ENCODE results near the gene ASTN2. TPM values are rescaled to one million over a fixed set of nuclear protein-coding genes. Genes with fewer than 3 reads are reported as not detected.

The ASTN2 gene
- total RNA-seq, 4 donors from 2014 or later = 4.0 to 7.0 (median 4.9) TPM

DNA sequence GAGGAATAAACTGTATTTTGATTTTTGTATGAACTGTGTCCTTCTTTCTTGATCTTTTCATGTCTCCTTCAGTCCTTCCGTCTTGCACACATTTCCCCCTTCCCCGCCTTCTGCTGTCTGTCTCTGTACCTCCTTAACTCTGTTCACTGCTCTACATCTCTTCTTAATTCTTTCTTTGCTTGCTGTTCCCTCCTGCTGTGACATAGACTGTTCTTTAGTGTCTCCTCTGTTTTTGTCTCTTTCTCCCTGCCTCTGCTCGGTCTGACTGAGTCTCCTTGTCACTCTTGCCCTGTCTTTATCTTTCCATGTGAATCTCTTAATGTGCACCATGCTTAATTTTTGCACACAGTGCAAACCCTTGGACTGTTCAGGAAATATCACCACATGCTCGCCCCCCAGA is 614.8 kb downstream of the ASTN2 start:
- Histone ChIP-seq H3K36me3 (no peaks in the 10 kb centered on the region), H3K4me1 (no peaks in the 10 kb centered on the region), H3K9me3 (no peaks in the 10 kb centered on the region), H3K27ac (no peak overlapping the region), H3K4me3 (no peak overlapping the region), H3K27me3 (peaks cover 8% of the 10 kb centered on the region)
- 74 to 91% methylated on average over 2 to 3 of the region's 4 CpGs for WGBS, 2 donors (ENCODE audit: low coverage in 1 of 2)
- ATAC-seq = no peak
- TF ChIP-seq CTCF (IDR thresholded peaks at IDR 0.05) (no peak), POLR2A (IDR thresholded peaks at IDR 0.05) (no peak), POLR2AphosphoS5 (IDR thresholded peaks at IDR 0.05) (no peak)

GRCh38 chr9:116798521-116798920 is 616.3 kb downstream of the ASTN2 start:
- Histone ChIP-seq H3K9me3 (no peaks in the 10 kb centered on the region), H3K4me3 (no peak overlapping the region), H3K36me3 (no peaks in the 10 kb centered on the region), H3K4me1 (no peaks in the 10 kb centered on the region), H3K27ac (no peak overlapping the region), H3K27me3 (peaks cover 8% of the 10 kb centered on the region)
- WGBS, 2 donors (ENCODE audit: low coverage in 1 of 2) = 53 to 100% methylated on average over 1 to 2 of the region's 2 CpGs
- ATAC-seq = no peak
- no peak for TF ChIP-seq POLR2AphosphoS5 (IDR thresholded peaks at IDR 0.05)
- TF ChIP-seq POLR2A (IDR thresholded peaks at IDR 0.05) = no peak
- TF ChIP-seq EP300 (IDR thresholded peaks at IDR 0.05) = no peak
- no peak for TF ChIP-seq CTCF (IDR thresholded peaks at IDR 0.05)

DNA sequence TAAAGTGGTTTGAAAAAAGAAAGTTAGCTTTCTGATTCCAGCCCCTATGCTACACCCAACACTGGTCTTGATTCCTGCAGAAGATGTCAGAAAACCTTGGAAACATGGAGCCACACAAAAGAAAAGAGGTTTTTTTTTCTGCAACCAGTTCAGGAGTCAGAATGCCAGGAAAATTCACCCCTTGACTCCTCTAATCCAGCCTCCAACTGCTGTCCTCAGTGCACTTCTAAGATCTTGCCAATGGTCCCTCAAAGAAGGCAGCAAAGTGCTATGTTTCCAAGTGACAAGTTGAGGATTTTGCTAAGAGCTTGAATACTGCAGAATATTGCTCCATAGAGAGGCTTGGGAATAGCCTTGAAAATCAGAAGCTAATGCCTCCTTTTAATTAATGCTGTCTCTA is 617.6 kb downstream of the ASTN2 start:
- no peak for ATAC-seq

DNA sequence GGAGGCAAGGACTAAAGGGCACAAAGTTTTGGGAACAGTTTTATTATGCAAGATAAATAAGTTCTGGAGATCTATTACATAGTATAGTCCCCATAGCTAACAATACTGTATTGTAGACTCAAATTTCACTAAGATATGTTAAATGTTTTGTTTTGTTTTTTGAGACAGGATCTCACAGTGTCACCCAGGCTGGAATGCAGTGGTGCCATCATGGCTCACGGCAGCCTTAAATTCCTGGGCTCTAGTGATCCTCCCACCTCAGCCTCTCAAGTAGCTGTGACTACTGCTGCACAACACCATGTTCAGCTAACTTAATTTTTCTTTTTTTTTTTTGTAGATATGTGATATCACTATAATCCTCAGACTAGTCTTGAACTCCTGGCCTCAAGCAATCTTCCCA is 618.2 kb downstream of the ASTN2 start:
- no peak for ATAC-seq
- H3K9me3 ChIP-seq = no peaks in the 10 kb centered on the region
- no peak overlapping the region for H3K4me3 ChIP-seq
- H3K36me3 ChIP-seq = no peaks in the 10 kb centered on the region
- no peaks in the 10 kb centered on the region for H3K4me1 ChIP-seq
- no peak for TF ChIP-seq POLR2AphosphoS5 (IDR thresholded peaks at IDR 0.05)
- no peak for TF ChIP-seq CTCF (IDR thresholded peaks at IDR 0.05)
- TF ChIP-seq EP300 (IDR thresholded peaks at IDR 0.05) = no peak
- no peak for TF ChIP-seq POLR2A (IDR thresholded peaks at IDR 0.05)
- 71 to 73% methylated on average over 1 of the region's 1 CpG for WGBS, 2 donors (ENCODE audit: low coverage in 1 of 2)
- H3K27me3 ChIP-seq = peaks cover 8% of the 10 kb centered on the region
- no peak overlapping the region for H3K27ac ChIP-seq

More for the DNA sequence above, 617.6 kb downstream of the ASTN2 start:
- no peaks in the 10 kb centered on the region for H3K4me1 ChIP-seq
- no peak overlapping the region for H3K4me3 ChIP-seq
- peaks cover 8% of the 10 kb centered on the region for H3K27me3 ChIP-seq
- no peak overlapping the region for H3K27ac ChIP-seq
- no peaks in the 10 kb centered on the region for H3K36me3 ChIP-seq
- TF ChIP-seq POLR2AphosphoS5 (IDR thresholded peaks at IDR 0.05) = no peak
- TF ChIP-seq EP300 (IDR thresholded peaks at IDR 0.05) = no peak
- TF ChIP-seq POLR2A (IDR thresholded peaks at IDR 0.05) = no peak
- TF ChIP-seq CTCF (IDR thresholded peaks at IDR 0.05) = no peak
- no peaks in the 10 kb centered on the region for H3K9me3 ChIP-seq

DNA sequence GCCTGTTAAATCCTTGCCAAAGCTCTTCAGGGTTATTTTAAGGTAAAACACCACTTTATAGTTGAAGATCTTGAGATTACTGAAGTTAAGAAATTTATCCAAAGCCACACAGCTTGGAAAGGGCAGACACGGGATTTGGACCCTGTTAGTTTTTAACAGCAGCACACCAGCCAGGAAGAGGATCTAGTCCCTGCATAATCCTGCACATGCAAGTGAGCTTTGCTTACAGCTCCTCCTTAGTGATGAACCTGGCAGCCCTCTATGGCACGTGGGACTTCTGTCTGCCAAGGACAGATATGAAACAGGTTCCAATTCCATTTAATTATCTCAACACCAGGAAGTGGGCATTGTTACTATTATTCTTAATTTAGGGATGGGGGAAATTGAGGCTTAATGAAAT is 619.0 kb downstream of the ASTN2 start:
- H3K4me3 ChIP-seq = no peak overlapping the region
- H3K27me3 ChIP-seq = peaks cover 8% of the 10 kb centered on the region
- no peaks in the 10 kb centered on the region for H3K9me3 ChIP-seq
- 45 to 50% methylated on average over 1 to 2 of the region's 2 CpGs for WGBS, 2 donors (ENCODE audit: low coverage in 1 of 2)
- TF ChIP-seq CTCF (IDR thresholded peaks at IDR 0.05) (no peak), POLR2AphosphoS5 (IDR thresholded peaks at IDR 0.05) (no peak), POLR2A (IDR thresholded peaks at IDR 0.05) (no peak)
- no peak overlapping the region for H3K27ac ChIP-seq
- H3K36me3 ChIP-seq = no peaks in the 10 kb centered on the region
- no peak for ATAC-seq
- no peaks in the 10 kb centered on the region for H3K4me1 ChIP-seq
